Endodermal cell (in vitro differentiated cells): ENCODE data around the gene ACD. TPM values are rescaled to one million over a fixed set of nuclear protein-coding genes. Genes with fewer than 3 reads are reported as not detected.
A peak's percentile ranks its signal among the peaks of the same experiment; 100 is the strongest.

Source experiments
- DNase-seq: peaks from one replicate; pipeline ENCODE4 v3.0.0-alpha.2; 2017
- H3K27ac ChIP-seq: 2 replicates; pipeline ENCODE4 v1.5.1; 2013; ENCODE audit warnings: mild to moderate bottlenecking, low read depth, low read length, moderate library complexity
- H3K27me3 ChIP-seq: 2 replicates; pipeline ENCODE4 v1.6.1; 2013; ENCODE audit warnings: mild to moderate bottlenecking, low read length, moderate library complexity; ENCODE audit not compliant: insufficient read depth, control insufficient read depth, poor library complexity, severe bottlenecking
- H3K36me3 ChIP-seq: 2 replicates; pipeline ENCODE4 v1.7.0; 2013; ENCODE audit warnings: mild to moderate bottlenecking, low read length, moderate library complexity; ENCODE audit not compliant: control insufficient read depth, insufficient read depth
- H3K4me1 ChIP-seq: one replicate; pipeline ENCODE4 v1.7.0; 2013; ENCODE audit warnings: low read length; ENCODE audit not compliant: control insufficient read depth, insufficient read depth
- H3K4me3 ChIP-seq: 2 replicates; pipeline ENCODE4 v1.5.1; 2013; ENCODE audit warnings: mild to moderate bottlenecking, low read length, moderate library complexity
- H3K9ac ChIP-seq: 2 replicates; pipeline ENCODE4 v1.6.1; 2013; ENCODE audit warnings: mild to moderate bottlenecking, low read length, moderate library complexity; ENCODE audit not compliant: poor library complexity, severe bottlenecking; ENCODE audit errors: extremely low read depth
- H3K9me3 ChIP-seq: 2 replicates; pipeline ENCODE4 v1.6.1; 2013; ENCODE audit warnings: mild to moderate bottlenecking, low read length, moderate library complexity; ENCODE audit not compliant: control insufficient read depth
- H3K27ac Mint-ChIP-seq: 2 replicates; pipeline ENCODE4 v1.8.0; 2020; ENCODE audit warnings: mixed read lengths
- H3K27me3 Mint-ChIP-seq: 2 replicates; pipeline ENCODE4 v1.8.0; 2021; ENCODE audit warnings: mild to moderate bottlenecking, mixed read lengths; ENCODE audit not compliant: insufficient read depth
- H3K36me3 Mint-ChIP-seq: 2 replicates; pipeline ENCODE4 v1.8.0; 2020; ENCODE audit warnings: low read depth, mixed read lengths
- H3K4me1 Mint-ChIP-seq: 2 replicates; pipeline ENCODE4 v1.8.0; 2020; ENCODE audit warnings: mixed read lengths
- H3K4me3 Mint-ChIP-seq: 2 replicates; pipeline ENCODE4 v1.8.0; 2020; ENCODE audit warnings: mild to moderate bottlenecking, moderate library complexity, mixed read lengths
- H3K9me3 Mint-ChIP-seq: 2 replicates; pipeline ENCODE4 v1.8.0; 2020; ENCODE audit warnings: mild to moderate bottlenecking, mixed read lengths
- WGBS, 2 experiments: methylation state at CpG; one replicate each; pipeline versions ENCODE4 v1.1.5 to v1.1.7; 2013; ENCODE audit warnings: missing lambda C conversion rate in 2 of 2, mixed read lengths in 1 of 2; ENCODE audit not compliant: insufficient coverage in 1 of 2, insufficient read length in 1 of 2; 5-methylcytosine and 5-hydroxymethylcytosine counted together
- total RNA-seq, 2 donors: library from RNA; stranded (reverse); fragmentation: NEBNext Ultra II Directional in 1 of 2; extraction: Animal tissue kit (Norgen Biotek cat#: 25700) in 1 of 2; gene quantifications; 2 replicates in 1 of 2; 3 replicates in 1 of 2; pipeline ENCODE4 v1.2.1, GENCODE V29; 2021
- TF ChIP-seq, protein P1 (sequence below): fragments of 200-600 bp; sonication (generic); conservative IDR thresholded peaks from 2 replicates; pipeline ENCODE4 v1.5.0; 2021; ENCODE audit warnings: antibody characterized with exemption, mild to moderate bottlenecking

The ACD gene
- total RNA-seq, 2 donors from 2014 or later, result 39.3 to 41.5 TPM

DNA sequence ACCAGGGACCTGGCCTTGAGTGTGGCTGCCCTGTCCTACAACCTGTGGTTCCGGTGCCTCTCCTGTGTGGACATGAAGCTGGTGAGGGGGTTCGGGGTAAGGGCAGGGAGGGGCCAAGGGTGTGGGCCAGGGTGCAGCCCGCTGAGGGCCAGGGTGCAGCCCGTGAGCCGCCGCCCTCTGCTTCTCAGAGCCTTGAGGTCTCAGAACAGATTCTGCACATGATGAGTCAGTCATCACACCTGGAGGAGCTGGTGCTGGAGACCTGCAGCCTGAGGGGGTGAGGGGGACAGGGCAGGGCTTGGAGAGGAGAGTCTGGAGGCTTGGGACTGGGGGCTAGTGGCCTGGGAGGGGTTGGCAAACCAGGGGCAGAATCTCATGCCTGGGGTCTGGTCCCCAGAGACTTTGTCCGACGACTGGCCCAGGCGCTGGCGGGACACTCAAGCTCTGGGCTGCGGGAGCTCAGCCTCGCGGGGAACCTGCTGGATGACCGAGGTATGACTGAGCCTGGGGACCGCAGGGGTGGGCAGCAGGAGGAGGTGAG is 12.9 kb downstream of the ACD start:
- H3K36me3 ChIP-seq, result no peaks in the 10 kb centered on the region
- no peak overlapping the region for H3K27ac ChIP-seq
- no peaks in the 10 kb centered on the region for H3K9me3 ChIP-seq
- no peaks in the 10 kb centered on the region for H3K27me3 ChIP-seq
- H3K9me3 Mint-ChIP-seq, result no peaks in the 10 kb centered on the region
- 90 to 95% methylated on average over 14 to 15 of the region's 15 CpGs for WGBS, 2 experiments
- H3K4me1 Mint-ChIP-seq, result no peaks in the 10 kb centered on the region
- no peak overlapping the region for H3K4me3 Mint-ChIP-seq
- H3K27ac Mint-ChIP-seq, result no peak overlapping the region
- H3K36me3 Mint-ChIP-seq, result no peaks in the 10 kb centered on the region
- H3K4me3 ChIP-seq, result no peak overlapping the region
- H3K27me3 Mint-ChIP-seq, result peaks cover 78% of the 10 kb centered on the region
- H3K4me1 ChIP-seq, result no peaks in the 10 kb centered on the region
- H3K9ac ChIP-seq, result no peak overlapping the region
- DNase-seq, result peak; percentile 62
- TF ChIP-seq, protein P1, sequence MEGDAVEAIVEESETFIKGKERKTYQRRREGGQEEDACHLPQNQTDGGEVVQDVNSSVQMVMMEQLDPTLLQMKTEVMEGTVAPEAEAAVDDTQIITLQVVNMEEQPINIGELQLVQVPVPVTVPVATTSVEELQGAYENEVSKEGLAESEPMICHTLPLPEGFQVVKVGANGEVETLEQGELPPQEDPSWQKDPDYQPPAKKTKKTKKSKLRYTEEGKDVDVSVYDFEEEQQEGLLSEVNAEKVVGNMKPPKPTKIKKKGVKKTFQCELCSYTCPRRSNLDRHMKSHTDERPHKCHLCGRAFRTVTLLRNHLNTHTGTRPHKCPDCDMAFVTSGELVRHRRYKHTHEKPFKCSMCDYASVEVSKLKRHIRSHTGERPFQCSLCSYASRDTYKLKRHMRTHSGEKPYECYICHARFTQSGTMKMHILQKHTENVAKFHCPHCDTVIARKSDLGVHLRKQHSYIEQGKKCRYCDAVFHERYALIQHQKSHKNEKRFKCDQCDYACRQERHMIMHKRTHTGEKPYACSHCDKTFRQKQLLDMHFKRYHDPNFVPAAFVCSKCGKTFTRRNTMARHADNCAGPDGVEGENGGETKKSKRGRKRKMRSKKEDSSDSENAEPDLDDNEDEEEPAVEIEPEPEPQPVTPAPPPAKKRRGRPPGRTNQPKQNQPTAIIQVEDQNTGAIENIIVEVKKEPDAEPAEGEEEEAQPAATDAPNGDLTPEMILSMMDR, result no peak

DNA sequence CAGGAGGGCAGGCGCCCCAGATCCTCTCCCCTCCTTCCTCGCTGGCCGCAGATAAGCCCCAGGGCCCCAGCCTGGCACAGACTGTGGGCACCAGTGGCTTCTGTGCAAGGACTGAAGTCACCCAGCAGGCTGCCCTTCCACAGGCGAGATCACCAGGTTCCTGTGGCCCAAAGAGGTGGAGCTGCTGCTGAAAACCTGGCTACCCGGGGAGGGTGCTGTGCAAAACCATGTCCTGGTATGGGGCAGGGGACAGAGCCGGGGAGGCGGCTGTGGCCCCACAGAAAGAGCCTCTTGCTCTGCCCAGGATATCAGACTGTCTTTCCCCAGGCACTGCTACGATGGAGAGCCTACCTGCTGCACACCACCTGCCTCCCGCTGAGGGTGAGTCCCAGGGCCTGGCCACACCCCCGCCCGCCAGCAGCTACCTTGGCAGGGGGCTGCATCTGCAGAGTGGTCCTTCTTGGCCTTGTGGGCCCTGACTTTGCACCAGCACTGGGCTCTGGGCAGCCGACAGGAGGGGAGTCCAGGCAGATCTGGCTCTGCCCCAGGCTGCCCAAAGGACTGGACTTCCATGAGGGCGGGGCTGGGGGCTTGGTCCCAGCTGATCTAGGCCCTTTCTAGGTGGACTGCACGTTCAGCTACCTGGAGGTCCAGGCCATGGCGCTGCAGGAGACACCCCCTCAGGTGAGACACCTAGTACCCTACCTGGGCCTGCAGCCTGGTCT is 14.5 kb downstream of the ACD start:
- no peaks in the 10 kb centered on the region for H3K4me1 ChIP-seq
- H3K27me3 ChIP-seq, result no peaks in the 10 kb centered on the region
- no peak for DNase-seq
- H3K27me3 Mint-ChIP-seq, result peaks cover 62% of the 10 kb centered on the region
- peak overlapping the region; percentile 49 for H3K4me3 ChIP-seq
- H3K4me1 Mint-ChIP-seq, result no peaks in the 10 kb centered on the region
- H3K36me3 ChIP-seq, result no peaks in the 10 kb centered on the region
- H3K27ac Mint-ChIP-seq, result no peak overlapping the region
- no peaks in the 10 kb centered on the region for H3K9me3 Mint-ChIP-seq
- H3K4me3 Mint-ChIP-seq, result peak overlapping the region; percentile 43
- H3K36me3 Mint-ChIP-seq, result no peaks in the 10 kb centered on the region
- TF ChIP-seq, protein P1, result no peak
- no peak overlapping the region for H3K9ac ChIP-seq
- 90 to 94% methylated on average over 6 to 15 of the region's 15 CpGs for WGBS, 2 experiments
- no peak overlapping the region for H3K27ac ChIP-seq
- no peaks in the 10 kb centered on the region for H3K9me3 ChIP-seq

DNA sequence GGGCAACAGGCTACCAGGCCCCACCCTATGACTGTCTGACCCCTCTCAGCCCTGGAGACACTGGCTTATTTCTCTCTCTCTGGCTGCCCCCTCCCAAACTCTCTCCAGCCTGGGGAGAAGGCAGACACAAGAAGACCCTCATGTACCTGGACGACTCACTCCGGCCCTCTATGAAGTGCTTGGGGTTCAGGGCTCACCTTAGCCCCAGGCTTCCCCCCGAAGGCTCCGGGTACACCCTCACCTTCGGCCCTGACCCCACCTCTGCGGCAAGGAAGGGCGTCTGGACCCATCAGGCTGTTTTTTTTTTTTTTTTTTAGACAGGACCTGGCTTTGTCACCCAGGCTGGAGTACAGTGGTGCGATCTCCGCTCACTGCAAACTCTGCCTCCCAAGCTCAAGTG is 16.0 kb downstream of the ACD start:
- H3K27ac Mint-ChIP-seq, result no peak overlapping the region
- no peak overlapping the region for H3K4me3 ChIP-seq
- H3K36me3 ChIP-seq, result peaks cover 2% of the 10 kb centered on the region
- peaks cover 12% of the 10 kb centered on the region for H3K36me3 Mint-ChIP-seq
- H3K9ac ChIP-seq, result no peak overlapping the region
- 91 to 94% methylated on average over 8 to 9 of the region's 9 CpGs for WGBS, 2 experiments
- H3K4me3 Mint-ChIP-seq, result peak overlapping the region; percentile 43
- DNase-seq, result no peak
- no peaks in the 10 kb centered on the region for H3K9me3 ChIP-seq
- H3K4me1 Mint-ChIP-seq, result no peaks in the 10 kb centered on the region
- H3K27ac ChIP-seq, result no peak overlapping the region
- no peaks in the 10 kb centered on the region for H3K9me3 Mint-ChIP-seq
- H3K4me1 ChIP-seq, result no peaks in the 10 kb centered on the region
- no peaks in the 10 kb centered on the region for H3K27me3 ChIP-seq
- peaks cover 46% of the 10 kb centered on the region for H3K27me3 Mint-ChIP-seq
- TF ChIP-seq, protein P1, result no peak
